ENCODE measurements around the gene RTRAF.

The RTRAF gene

DNA sequence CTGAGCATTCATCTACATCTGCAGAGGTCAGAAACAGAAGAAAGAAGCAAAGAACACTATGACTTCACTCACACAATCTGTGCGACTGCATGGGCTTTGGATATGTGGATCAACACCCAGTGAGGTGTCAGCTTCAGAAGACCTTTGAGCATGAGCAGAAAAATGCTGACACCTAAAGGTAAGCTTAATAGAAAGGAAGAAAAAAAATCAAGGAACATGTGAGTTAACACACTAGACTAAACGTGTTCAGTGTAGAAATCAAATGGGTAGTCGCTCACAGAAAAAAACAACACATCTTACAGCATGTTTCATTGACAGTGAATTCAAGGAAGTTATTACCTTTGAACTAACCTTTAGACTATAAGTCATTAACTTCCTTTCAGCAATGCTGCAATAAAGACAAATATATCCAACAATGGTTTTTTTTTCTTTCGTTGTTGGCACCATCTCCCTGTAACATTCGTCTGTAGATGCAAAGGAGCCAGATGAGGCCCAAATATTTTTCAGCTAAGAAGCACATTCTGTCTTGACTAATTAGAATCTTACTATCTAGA, 30.9 kb downstream of the RTRAF start:
- no peak overlapping the region for H2AFZ ChIP-seq
- peaks cover 4% of the 10 kb centered on the region for H3K4me1 ChIP-seq
- no peak overlapping the region for H3K9ac ChIP-seq
- no peaks in the 10 kb centered on the region for H3K36me3 ChIP-seq (ENCODE audit: control insufficient read depth, insufficient read depth, low read length)
- H3K79me2 ChIP-seq: no peaks in the 10 kb centered on the region
- no peaks in the 10 kb centered on the region for H3K27me3 ChIP-seq (ENCODE audit: control insufficient read depth, insufficient read depth, low read length)
- H3K4me3 ChIP-seq (ENCODE audit: low read depth, low read length): no peak overlapping the region
- no peak overlapping the region for H3K27ac ChIP-seq
- H3K9me3 ChIP-seq (ENCODE audit: control insufficient read depth, low read length): no peaks in the 10 kb centered on the region
- TF ChIP-seq, protein P1, sequence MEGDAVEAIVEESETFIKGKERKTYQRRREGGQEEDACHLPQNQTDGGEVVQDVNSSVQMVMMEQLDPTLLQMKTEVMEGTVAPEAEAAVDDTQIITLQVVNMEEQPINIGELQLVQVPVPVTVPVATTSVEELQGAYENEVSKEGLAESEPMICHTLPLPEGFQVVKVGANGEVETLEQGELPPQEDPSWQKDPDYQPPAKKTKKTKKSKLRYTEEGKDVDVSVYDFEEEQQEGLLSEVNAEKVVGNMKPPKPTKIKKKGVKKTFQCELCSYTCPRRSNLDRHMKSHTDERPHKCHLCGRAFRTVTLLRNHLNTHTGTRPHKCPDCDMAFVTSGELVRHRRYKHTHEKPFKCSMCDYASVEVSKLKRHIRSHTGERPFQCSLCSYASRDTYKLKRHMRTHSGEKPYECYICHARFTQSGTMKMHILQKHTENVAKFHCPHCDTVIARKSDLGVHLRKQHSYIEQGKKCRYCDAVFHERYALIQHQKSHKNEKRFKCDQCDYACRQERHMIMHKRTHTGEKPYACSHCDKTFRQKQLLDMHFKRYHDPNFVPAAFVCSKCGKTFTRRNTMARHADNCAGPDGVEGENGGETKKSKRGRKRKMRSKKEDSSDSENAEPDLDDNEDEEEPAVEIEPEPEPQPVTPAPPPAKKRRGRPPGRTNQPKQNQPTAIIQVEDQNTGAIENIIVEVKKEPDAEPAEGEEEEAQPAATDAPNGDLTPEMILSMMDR (IDR thresholded peaks at IDR 0.05): no peak
- H3K4me2 ChIP-seq (ENCODE audit: low read length): no peak overlapping the region

DNA sequence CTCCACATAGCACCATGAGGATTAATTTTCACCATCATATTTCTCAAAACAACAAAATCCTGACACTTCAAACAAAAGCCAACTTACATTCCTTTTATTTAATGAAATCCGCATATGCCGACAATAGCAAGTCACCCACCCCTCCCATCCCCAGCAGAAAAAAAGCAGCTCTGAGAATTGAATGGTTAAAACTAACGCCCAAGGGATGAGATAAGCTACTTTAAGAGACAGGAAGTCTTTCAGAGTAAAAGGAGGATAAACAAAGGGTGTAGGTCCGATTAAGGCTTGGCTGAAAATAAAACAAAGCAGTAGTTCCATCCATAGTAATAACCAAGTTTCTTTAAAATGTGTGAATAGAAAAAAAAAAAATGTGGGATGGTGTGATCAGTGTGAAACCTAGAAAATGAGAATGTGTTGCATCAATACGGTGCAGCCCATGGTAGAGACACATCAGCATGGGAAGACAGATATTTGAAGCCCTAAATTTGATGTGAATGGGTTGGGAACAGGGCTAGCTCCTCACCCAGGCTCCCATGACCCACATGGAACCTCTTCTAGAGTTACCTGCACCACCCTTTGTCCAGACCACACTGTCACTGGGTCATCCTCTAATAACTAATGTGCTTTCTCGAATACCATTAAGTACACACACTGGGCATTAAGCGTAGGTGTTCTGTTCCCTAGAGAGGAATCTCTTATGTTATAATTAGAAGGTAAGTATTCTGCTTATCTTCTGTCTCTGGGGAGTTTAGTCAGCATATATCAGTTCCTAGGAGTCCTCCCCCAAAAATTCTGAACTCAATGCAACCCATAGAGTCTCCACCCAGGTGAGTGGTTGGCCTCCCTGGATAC, 31.7 kb downstream of the RTRAF start:
- Histone ChIP-seq H3K27ac (no peak overlapping the region), H3K27me3 (ENCODE audit: control insufficient read depth, insufficient read depth, low read length) (no peaks in the 10 kb centered on the region), H3K9me3 (ENCODE audit: control insufficient read depth, low read length) (no peaks in the 10 kb centered on the region), H3K79me2 (no peaks in the 10 kb centered on the region), H3K36me3 (ENCODE audit: control insufficient read depth, insufficient read depth, low read length) (no peaks in the 10 kb centered on the region), H3K4me3 (ENCODE audit: low read depth, low read length) (no peak overlapping the region), H3K4me1 (no peaks in the 10 kb centered on the region), H2AFZ (no peak overlapping the region), H3K4me2 (ENCODE audit: low read length) (no peak overlapping the region), H3K9ac (no peak overlapping the region)
- TF ChIP-seq, protein P1 (IDR thresholded peaks at IDR 0.05): no peak

DNA sequence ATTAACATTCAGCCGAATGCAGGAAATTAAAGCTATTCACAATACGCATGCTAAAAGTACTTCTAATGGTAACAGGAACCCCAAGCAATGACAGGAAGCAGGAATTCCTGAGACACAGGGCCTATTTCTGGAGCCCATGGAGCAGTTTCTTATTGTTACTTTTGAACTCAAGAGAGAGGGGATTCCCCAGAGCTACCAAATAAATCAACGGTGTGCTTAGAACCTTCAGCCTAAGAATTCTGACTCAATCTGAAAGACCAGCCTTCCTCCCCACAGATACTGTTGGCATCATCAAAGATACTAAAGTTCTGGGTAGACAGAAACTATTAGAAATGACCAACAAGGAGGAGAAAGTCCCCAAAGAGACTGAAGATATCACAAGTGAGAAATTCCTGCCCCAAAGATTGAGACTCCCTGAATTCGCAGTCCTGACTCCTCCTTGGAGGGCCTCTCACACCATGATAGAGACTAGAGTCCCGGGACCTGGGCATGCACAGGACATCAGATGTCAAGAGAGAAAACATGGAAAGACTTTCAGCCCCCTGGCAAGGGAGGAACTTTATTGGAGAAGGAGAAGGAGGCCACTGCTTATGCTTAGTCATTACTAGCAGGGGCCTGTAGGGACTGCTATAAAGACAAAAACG, 32.7 kb downstream of the RTRAF start:
- TF ChIP-seq, protein P1 (IDR thresholded peaks at IDR 0.05): no peak
- H2AFZ ChIP-seq: no peak overlapping the region
- no peaks in the 10 kb centered on the region for H3K27me3 ChIP-seq (ENCODE audit: control insufficient read depth, insufficient read depth, low read length)
- H3K79me2 ChIP-seq: no peaks in the 10 kb centered on the region
- no peak overlapping the region for H3K9ac ChIP-seq
- no peaks in the 10 kb centered on the region for H3K4me1 ChIP-seq
- H3K4me3 ChIP-seq (ENCODE audit: low read depth, low read length): no peak overlapping the region
- no peak overlapping the region for H3K27ac ChIP-seq
- no peaks in the 10 kb centered on the region for H3K9me3 ChIP-seq (ENCODE audit: control insufficient read depth, low read length)
- H3K4me2 ChIP-seq (ENCODE audit: low read length): no peak overlapping the region
- no peaks in the 10 kb centered on the region for H3K36me3 ChIP-seq (ENCODE audit: control insufficient read depth, insufficient read depth, low read length)

DNA sequence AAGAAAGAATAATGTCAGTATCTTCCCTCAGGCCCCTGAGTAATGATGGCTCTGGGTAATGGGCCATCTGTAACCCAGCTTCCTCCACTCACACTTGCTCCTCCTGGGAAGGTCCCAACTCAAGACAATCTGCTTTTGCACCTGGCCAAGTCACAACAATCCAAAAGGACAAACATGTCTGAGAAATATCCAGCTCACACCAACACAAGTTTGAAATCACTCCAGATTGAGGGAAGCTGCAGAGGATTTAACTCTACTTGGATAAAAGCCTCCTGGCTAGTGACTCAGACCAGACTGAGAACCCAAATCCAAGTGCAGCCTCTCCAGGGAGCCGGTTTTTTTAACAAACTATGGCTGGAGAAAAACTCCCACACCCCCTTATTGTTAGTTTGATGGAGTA, 34.2 kb downstream of the RTRAF start:
- TF ChIP-seq, protein P1 (IDR thresholded peaks at IDR 0.05): no peak
- Histone ChIP-seq H3K4me3 (ENCODE audit: low read depth, low read length) (no peak overlapping the region), H3K27me3 (ENCODE audit: control insufficient read depth, insufficient read depth, low read length) (no peaks in the 10 kb centered on the region), H3K4me2 (ENCODE audit: low read length) (no peak overlapping the region), H3K9me3 (ENCODE audit: control insufficient read depth, low read length) (no peaks in the 10 kb centered on the region), H3K36me3 (ENCODE audit: control insufficient read depth, insufficient read depth, low read length) (no peaks in the 10 kb centered on the region), H3K27ac (no peak overlapping the region), H3K4me1 (no peaks in the 10 kb centered on the region), H3K79me2 (no peaks in the 10 kb centered on the region), H2AFZ (no peak overlapping the region), H3K9ac (no peak overlapping the region)
